ENCODE results near the gene ZDHHC6. TPM values are rescaled to one million over a fixed set of nuclear protein-coding genes. Genes with fewer than 3 reads are reported as not detected.
"Not testable (repeated sequence)": the region's sequence is repeated elsewhere in the genome, so short reads cannot be mapped to it uniquely, and the experiment has no call there.

The ZDHHC6 gene
- total RNA-seq, 1 experiment from 2014 or later: 23.1 TPM

DNA sequence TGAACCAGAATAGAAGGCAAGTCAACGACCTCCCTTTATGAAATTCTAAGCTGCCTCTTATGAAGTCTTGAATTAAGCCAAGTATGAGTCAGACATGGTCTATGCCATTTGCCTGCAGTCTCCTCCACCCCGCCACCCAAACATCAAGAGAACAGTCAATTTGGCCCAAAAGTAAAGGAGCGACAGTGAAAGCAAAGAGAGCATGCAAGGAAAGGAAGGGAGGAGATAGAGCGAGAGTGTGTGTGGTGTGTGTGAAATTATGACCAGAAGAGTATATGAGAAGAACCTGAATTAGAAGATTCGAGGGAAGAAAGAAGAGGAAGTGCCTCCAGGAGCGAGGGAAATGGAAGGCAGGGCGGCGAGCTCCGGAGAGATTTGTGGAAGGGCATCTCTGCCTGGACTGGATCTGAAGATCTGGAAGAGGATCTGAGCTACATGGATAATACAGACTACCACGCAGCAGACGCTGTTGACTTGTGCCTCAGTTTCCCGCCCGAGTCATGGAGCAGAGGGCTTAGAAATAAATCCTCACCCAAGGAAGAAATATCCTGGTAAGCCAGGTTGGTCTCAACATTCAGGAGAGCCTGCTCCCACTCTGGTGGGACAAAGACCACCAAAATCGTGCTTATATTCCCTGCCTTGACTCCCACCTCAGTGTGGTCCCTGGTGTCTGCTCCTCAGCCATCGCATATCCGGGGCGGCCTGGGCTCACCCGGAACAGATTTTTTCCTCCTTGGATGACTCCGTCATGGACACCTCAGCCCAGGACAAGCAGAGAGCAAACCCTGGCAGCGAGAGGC is 459 bp downstream of the ZDHHC6 start:
- peak; percentile 34 for DNase-seq (ENCODE audit: low spot score)

DNA sequence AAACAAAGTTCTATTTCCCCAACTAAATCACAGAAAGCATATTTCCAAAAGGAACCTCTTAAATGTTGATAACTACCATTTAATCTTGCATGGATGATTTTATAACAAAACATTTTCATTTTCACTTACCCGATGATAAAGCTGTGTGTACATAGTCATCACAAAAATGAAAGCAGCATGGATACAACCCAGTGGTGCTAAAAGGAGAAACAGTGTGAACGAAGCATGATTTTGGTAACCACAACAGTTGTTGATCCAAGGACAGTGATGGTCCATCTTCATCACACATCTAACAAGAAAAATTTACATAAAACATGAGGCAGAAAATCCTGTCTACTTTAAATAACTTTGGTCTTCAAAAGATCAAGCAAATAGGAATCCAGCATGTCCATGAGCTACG is 4.7 kb downstream of the ZDHHC6 start:
- no peak for DNase-seq (ENCODE audit: low spot score)

DNA sequence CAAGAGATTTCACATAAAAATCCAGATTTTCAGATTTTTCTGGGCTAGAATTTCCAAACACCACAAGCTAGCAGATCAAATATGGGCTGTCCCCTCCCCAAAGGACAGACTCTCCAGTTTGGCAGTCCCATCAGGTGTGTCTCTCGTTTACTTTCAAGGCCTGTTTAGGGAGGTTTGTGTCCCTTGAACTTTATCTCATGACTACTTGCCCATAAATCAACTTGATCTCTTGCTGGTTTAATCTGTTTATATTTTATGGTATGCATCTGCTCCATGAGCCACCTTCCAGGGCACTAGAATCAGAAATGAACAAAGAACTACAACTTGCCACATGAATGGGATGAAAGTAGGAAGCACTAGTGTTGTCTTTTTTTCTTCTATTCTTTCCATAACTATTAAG is 5.2 kb downstream of the ZDHHC6 start:
- DNase-seq (ENCODE audit: low spot score): no peak

DNA sequence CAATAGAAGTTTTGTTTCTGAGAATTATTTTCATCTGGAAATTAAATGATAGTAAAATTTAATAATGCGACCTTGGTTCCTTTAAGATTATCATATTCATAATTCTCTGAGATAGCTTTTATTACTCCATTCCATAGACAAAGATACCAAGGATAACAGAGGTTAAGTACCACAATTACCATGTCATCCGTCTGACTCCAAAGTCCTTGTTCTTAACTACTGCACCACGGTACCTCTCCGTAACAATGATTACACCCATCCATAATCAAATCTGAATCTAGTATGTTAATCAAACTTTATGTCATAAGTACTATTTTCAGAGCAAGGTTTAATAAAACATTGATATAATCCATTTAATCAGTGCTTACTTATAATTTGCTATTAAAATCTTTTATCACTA is 8.4 kb downstream of the ZDHHC6 start:
- no peak for DNase-seq (ENCODE audit: low spot score)

DNA sequence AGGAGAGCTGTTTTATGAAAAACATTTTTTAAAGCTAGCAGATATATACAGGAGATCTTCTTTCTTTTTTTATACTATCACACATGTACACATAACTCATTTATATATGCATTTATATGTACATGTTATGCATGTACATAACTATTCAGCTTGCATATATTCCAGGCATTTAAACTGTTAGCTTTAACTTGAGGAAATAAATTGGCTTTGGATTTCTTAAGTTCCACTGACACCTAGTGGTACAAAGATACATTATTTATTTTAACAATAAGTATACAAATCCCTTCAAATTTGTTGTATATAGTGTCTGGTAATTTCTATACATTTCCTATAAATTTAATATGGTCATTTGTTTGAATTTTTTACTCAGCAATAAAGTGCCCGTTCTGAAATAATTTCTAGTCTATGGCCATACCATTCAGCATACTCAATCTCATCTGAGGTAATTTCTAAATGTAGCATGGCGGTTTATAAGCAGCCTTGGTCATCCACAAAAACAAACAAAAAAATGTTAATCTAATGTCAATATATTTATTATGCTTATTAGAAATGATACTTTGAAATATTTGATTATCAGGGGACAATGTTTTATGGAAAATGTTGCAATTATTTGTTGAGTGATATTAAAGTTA is 11.6 kb downstream of the ZDHHC6 start:
- DNase-seq (ENCODE audit: low spot score): peak; percentile 75

DNA sequence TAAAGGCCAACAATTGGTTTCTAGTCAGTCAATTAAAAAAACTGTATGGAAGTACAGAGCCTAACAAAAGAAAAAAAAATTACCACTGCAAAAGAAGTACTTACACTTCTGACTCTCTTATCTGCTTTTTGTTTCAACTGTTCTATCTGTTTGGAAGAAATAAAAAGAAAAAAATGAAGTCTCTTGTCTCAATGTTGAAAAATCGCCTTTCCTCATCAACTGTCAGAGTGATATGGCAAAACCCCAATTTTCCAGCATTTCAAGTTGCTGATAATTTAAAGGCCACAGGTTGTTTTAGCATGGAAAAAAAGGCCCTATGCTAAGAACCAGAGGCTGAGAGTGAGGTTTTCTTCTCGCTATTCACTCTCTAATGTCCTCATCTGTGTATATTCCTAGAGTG is 13.6 kb downstream of the ZDHHC6 start:
- no peak for DNase-seq (ENCODE audit: low spot score)

DNA sequence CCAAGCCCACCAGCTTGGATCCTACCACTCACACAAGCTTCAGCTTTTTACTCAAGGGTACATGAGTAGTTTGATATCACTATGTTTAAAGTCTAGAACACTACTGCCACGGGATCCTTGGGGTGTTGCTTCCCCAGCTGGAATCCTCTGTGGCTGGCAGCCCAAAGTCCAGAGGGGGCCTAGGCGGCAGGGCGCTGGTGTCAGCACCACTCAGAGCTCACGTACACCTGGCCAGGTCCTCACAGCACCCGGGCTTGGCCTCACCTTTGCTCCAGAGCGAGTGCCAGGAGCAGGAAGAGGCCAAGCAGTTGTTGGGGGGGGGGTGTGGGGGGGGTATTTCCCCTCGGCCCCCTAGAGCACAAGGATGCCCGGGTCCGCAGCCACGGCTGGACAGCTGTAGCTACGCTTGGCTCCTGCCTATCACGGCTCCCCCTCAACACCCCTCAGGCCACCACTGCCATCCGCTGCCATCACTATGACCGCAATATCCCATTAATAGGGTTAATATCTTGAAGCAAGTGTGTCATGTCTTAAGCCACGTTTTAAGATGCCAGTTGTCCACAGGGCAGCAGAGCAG is 17.0 kb downstream of the ZDHHC6 start:
- no peak for DNase-seq (ENCODE audit: low spot score)

DNA sequence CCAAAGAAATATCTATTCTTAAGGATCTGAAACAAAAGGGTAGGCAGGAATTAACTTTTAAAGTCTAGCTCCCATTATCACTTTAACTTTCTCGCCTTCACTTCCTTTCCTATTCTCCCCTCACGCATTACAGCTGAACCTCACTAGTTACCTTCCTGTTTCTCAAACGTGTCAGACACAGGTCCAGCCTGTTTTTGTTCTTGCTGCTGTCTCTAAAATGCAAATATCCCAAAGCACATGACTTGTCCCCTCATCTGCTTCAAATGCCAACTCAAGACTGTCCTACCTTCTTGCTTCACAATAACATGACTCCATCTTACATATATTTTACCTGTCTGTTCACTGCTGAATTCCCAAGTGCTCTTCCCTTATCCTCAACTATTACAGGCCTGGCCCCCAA is 17.6 kb downstream of the ZDHHC6 start:
- no peak for DNase-seq (ENCODE audit: low spot score)

DNA sequence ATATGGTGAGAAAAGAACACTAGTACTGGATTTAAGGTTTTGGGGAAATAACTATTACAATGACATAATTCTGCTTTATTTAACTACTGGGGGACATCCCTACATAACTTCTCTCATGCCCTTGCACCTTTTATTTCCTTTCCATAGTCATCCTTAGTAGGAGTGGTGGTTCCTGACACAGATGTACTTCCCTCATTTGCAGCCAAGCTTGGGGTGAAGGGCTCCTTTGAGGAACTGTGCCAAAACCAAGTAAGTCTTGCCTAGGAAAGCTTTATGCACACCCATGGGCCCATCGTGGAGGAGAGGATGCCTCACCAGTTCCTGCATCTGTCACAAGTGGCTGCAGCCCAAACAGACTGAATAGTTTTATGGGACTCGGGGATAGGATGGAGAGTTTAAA is 20.6 kb downstream of the ZDHHC6 start:
- no peak for DNase-seq (ENCODE audit: low spot score)

DNA sequence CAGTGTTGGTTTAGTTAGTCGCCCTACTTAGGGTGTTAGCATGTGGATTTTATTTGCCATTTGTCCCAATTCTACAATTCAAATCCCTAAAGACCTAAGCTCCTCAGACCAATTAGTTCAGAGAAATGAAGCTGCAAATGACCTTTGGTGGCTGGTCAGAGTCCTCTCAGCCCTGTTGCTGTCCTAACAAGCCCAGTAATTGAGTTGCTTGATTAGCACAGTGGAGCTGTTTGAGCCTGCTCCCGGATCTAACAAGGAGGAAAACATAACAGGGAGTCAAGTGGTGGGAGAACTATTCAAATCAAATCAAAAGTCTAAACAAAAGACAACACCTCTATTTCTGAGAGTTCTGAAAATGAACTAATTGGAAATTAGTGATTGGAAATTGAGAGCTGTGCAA is 22.1 kb downstream of the ZDHHC6 start:
- no peak for DNase-seq (ENCODE audit: low spot score)

DNA sequence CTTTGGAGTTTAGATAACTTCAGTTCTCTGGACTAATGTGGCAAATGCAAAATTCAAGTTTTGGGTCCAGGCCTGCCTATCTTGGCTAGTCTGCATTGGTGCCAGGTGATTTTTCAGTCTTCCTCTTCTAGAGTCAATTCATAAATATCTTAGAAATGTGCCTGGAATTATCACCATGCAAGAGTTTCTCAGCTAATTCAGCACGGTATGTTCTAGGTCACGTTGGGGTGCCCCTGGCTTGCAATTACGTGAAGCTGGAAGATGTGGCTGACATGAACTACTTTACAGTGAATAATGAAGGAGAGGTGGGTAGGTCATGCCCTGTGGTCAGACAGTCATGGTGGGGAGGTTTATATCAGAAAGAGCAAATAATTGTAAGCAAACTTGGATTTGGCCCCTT is 25.0 kb downstream of the ZDHHC6 start:
- no peak for DNase-seq (ENCODE audit: low spot score)

DNA sequence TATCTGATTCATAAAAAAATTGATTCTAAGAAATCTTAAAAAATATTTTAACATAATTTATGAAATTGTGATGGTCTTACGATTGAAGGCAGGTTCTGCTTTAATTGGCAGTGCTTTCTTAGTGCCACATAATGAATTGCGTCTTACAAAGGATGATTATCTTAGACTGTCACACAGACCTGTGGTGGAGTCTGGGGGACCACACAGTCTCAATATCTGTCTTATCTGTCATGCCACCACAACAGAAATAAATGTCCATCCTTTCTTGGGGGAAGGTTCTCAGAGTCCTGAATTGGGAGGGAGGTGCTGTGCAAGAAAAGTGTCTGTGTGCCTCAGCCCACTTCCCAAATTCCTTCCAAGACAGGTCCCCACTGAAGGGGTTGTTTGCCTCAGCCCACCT is 34.0 kb downstream of the ZDHHC6 start:
- DNase-seq (ENCODE audit: low spot score): no peak

DNA sequence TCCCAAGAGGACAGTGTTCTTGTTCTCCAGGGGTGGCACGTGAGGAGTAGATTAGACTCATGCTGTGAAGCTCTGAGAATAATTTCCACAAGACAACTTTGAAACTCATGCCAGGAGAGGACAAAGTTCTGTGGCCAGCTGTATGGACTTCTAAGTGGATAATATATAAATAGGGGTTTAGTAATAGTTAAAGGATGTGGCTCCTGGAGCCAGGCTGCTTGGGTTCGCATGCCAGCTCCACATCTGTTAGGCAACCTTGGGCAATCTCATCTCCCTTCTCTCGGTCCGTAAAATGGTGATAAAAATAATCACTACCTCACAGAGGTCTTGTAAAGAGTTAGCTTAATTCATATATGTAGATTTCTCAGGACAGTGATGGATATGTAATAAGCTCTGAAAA is 37.0 kb downstream of the ZDHHC6 start:
- DNase-seq (ENCODE audit: low spot score): no peak

DNA sequence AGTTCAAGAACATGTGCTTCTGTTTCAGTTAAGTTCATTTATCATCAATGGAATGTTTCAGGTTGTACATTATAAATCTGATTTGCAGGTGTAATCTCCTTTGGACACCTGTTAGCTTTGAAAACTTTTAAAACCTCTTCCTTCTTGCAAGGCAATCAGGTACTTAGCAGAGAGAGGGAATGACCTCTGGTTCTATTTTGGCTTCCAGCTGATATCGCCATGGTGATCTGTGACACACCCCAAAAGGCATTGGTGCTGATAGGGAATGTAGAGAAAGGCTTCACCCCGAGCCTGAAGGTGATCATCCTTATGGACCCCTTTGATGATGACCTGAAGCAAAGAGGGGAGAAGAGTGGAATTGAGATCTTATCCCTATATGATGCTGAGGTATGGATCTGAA is 37.4 kb downstream of the ZDHHC6 start:
- DNase-seq (ENCODE audit: low spot score): no peak

DNA sequence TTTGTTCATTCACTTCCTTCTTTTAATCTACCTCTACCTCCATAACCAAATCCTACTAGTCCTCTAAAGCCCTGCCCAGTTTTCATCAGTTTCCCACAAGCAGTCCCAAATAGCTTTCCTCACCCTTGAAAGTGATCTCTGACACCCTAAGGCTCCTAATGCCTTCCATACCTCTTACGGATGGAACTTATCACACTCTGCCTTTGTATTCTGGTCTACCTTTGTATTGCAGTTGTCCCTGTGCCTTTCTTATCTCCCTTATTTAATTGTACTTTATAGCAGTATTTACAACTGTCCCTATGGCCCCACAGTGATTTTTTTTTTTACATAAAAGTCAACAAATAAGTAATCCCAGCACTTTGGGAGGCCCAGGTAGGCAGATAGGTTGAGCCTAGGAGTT is 39.0 kb downstream of the ZDHHC6 start:
- DNase-seq (ENCODE audit: low spot score): no peak

DNA sequence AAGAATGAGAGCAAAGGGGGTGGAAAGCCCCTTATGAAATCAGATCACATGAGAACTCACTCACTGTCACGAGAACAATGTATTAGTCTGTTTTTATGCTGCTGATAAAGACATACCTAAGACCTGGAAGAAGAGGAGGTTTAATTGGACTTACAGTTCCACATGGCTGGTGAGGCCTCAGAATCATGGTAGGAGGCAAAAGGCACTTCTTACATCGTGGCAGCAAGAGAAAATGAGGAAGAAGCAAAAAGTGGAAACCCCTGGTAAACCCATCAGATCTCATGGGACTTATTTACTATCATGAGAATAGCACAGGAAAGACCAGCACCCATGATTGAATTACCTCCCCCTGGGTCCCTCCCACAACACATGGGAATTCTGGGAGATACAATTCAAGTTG is 39.9 kb downstream of the ZDHHC6 start:
- not testable (repeated sequence) for DNase-seq (ENCODE audit: low spot score)

DNA sequence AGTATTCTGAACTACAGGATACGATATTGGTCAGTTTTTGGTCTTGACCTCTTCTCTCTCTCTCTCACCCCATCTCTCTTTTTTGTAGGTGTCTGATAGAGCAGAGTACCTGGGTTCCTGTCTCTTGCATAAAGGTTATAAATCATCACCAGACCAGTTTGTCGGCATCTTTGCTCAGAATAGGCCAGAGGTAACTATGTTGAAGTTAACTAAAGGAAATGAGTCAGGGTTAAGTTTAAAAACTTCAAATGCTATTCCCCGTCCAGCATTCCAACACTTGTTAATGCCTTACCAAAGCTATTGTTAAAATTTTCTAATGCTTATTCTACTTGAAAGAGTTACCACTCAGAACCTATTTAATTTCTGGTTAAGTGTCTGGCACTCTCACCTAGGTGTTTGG is 42.1 kb downstream of the ZDHHC6 start:
- peak; percentile 88 for DNase-seq (ENCODE audit: low spot score)

DNA sequence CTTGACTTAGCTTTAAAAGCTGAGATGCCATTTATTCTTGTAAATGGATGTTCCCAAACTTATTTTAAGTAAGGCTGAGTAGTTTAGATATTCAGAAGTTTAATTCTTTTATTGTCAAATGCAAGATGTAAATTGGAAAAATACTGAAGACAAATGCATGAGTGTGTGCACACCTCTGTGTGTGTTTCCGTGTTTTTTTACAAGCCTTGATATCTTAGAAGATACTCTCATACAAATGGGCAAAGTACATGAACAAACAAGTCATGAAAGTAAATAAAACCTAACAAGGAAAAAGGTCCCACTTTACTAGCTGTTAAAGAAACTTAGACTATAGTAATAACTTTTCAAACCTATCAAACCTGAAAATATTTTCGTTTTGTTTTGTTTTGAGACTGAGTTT is 43.8 kb downstream of the ZDHHC6 start:
- DNase-seq (ENCODE audit: low spot score): peak; percentile 55

DNA sequence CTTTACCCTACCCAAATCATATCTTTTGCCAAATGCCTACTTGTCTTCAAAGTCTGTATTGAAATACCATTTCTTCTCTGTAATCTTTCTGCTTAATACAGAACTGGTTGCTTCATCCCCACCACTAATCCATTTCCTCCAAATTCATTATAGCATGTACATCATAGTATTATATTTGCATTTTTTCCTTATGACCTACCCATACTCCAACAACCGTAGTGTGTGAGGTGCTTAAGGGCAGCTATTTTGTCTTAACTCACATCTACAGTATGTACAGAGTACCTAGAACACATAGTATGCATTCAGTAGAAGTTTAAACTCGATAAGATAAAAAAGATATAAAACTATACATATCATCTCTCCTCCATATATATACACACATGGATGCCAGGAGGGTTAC is 49.1 kb downstream of the ZDHHC6 start:
- DNase-seq (ENCODE audit: low spot score): no peak

DNA sequence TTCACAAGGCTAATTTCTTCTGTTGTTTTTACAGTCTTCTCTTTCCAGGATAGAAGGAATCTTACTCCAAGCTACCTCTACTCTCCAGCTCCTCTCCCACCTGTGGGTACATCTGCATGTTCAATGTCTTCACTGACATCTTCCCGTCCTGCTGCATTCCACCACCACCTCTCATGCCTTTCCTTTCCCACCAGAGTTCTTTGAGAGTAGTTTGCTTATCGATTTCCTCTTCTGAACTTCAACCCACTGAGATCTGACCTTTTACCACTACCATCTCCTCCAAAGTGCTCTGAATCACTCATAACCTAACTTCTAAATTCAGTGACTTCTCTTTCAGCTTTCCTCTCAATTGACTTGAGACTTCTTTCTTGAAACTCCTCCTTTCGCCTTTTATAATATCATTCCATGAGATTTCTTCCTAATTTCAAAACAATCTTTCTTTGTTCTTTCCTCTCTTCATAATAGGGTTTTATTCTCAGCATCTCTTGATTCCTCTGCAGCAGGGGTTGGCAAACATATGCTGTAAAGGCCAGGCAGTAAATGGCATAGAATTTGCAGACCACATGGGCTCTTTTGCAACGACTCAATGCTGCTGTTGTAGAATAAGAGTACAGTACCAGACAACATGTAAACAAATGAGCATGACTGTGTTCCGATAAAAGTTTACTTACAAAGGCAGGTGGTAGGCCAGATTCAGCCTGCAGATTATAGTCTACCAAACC is 50.7 kb downstream of the ZDHHC6 start:
- DNase-seq (ENCODE audit: low spot score): no peak

DNA sequence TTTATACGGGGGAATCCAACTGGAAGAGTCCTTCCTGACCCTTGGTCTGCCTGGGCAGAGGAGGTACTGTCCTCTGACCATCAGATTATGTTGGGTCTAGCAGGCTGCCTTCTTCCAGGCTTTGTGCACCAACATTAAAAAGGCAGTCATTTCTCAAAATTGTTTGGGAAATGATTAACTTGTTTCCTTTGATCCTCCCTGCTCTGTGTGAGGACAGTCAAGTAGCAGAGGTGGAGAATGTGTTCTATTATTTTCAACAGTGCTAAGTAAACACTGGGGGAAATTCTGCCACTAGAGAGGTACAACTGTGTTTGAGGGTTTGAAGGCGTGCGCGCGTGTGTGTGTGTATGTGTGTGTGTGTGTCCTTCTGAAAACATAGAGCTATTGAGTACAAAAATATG is 52.2 kb downstream of the ZDHHC6 start:
- DNase-seq (ENCODE audit: low spot score): peak; percentile 86

DNA sequence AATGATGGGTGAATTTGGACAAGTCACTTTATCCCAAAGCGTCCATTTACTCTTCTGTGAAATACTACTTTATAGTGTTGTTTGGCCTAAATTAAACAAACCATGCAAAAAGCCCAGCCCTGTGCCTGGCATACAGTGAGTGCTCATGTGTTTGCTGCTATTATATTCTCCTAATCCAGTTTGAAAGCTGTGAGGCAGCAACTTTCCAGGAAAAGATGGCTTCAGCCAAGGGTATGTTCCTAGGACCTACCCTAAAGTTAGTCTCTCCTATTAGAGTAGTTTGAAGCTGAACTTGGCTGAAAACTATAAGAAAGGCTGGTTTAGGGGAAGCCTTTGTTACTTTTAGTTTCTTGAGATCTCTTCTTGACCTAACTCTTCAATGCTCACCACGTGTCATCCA is 52.9 kb downstream of the ZDHHC6 start:
- peak; percentile 34 for DNase-seq (ENCODE audit: low spot score)
